Spleen (tissue), 11 donors: Measurements from ENCODE around the gene WNT16. TPM values are rescaled to one million over a fixed set of nuclear protein-coding genes. Genes with fewer than 3 reads are reported as not detected.
A peak's percentile ranks its signal among the peaks of the same experiment; 100 is the strongest.

Source experiments
- DNase-seq: peaks from one replicate; pipeline ENCODE4 v3.0.0-alpha.2; 2020
- H3K27ac ChIP-seq, 8 donors: fragments of 200-600 bp; sonication (generic) in 7 of 8; 1 replicate in 4 of 8; 2 replicates in 4 of 8; pipeline versions ENCODE4 v1.5.0 to v1.8.0; 2016 to 2021; ENCODE audit warnings: inconsistent platforms in 4 of 8, mild to moderate bottlenecking in 4 of 8, moderate library complexity in 1 of 8
- H3K27me3 ChIP-seq, 7 donors: fragments of 200-600 bp; sonication (generic) in 6 of 7; replicated peaks in 1 of 7; 1 replicate in 4 of 7; 2 replicates in 3 of 7; pipeline versions ENCODE4 v1.5.0 to v1.8.0; 2016 to 2021; ENCODE audit warnings: inconsistent platforms in 3 of 7, mild to moderate bottlenecking in 1 of 7
- H3K36me3 ChIP-seq, 6 donors: fragments of 200-600 bp; sonication (generic) in 5 of 6; 1 replicate in 4 of 6; 2 replicates in 2 of 6; pipeline versions ENCODE4 v1.5.0 to v1.8.0; 2016 to 2021; ENCODE audit warnings: inconsistent platforms in 2 of 6
- H3K4me1 ChIP-seq, 6 donors: fragments of 200-600 bp; sonication (generic) in 5 of 6; 1 replicate in 3 of 6; 2 replicates in 3 of 6; pipeline versions ENCODE4 v1.5.0 to v1.8.0; 2016 to 2021; ENCODE audit warnings: inconsistent platforms in 3 of 6
- H3K4me3 ChIP-seq, 8 donors: fragments of 200-600 bp; sonication (generic) in 7 of 8; 1 replicate in 4 of 8; 2 replicates in 4 of 8; pipeline versions ENCODE4 v1.5.0 to v1.8.0; 2016 to 2021; ENCODE audit warnings: inconsistent platforms in 4 of 8, mild to moderate bottlenecking in 4 of 8, moderate library complexity in 2 of 8
- H3K9me3 ChIP-seq, 8 donors: fragments of 200-600 bp; sonication (generic) in 7 of 8; 1 replicate in 4 of 8; 2 replicates in 4 of 8; pipeline versions ENCODE4 v1.5.0 to v1.8.0; 2016 to 2021; ENCODE audit warnings: inconsistent platforms in 4 of 8
- CTCF ChIP-seq, 11 experiments: fragments of 200-600 bp in 7 of 11; fragments of 450-650 bp in 4 of 11; sonication (generic) in 4 of 11; IDR thresholded peaks in 8 of 11; conservative IDR thresholded peaks in 3 of 11; 1 replicate in 7 of 11; 2 replicates in 4 of 11; pipeline versions ENCODE4 v1.4.0 to v1.8.0; 2016 to 2021; ENCODE audit warnings: antibody characterized with exemption in 11 of 11, inconsistent platforms in 4 of 11, mild to moderate bottlenecking in 1 of 11
- POLR2A ChIP-seq, 3 donors: fragments of 450-650 bp; IDR thresholded peaks; one replicate each; pipeline ENCODE4 v1.5.1; 2017; ENCODE audit warnings: antibody characterized with exemption in 3 of 3, mild to moderate bottlenecking in 1 of 3
- POLR2AphosphoS5 ChIP-seq, 3 donors: sonication (generic); formaldehyde crosslinking; IDR thresholded peaks; one replicate each; pipeline ENCODE4 v1.5.1; 2017; ENCODE audit warnings: antibody characterized with exemption in 3 of 3
- WGBS, 5 donors: extraction: QIAGEN DNeasy Blood & Tissue Kit in 3 of 5; methylation state at CpG; one replicate each; pipeline versions ENCODE4 v1.1.5 to v1.1.7; 2013 to 2018; 5-methylcytosine and 5-hydroxymethylcytosine counted together
- intact Hi-C: fragments of 100-400 bp; cut with DNase I; formaldehyde crosslinking; loops from one replicate; pipeline ENCODE4 v1.15.0; 2023; ENCODE audit warnings: low total_unique reads
- polyA plus RNA-seq, 3 donors: library from polyadenylated mRNA; stranded (reverse); fragments of 200-250 nt; gene quantifications; one replicate each; pipeline ENCODE4 v1.2.1, GENCODE V29; 2013
- total RNA-seq, 7 donors: library from RNA; depleted of rRNA in 3 of 7; stranded (reverse); fragments of >200 nt in 3 of 7; fragmentation: NEBNext Ultra II Directional in 4 of 7; extraction: Animal tissue kit (Norgen Biotek cat#: 25700) in 4 of 7; gene quantifications; one replicate each; pipeline versions ENCODE4 v1.1.0 to v1.2.1, GENCODE V29; 2016 to 2021
- donor health status: healthy with polysubstance abuse.
- donor health status: DM: no; HTN: no; CAD: no; lungs with moderate emphysema.
- donor health status: DM: no; HTN: no; CAD: no.
- donor health status: Bipolar disorder and iron deficiency.
- donor health status: healthy.
- donor health status: DM: no; HTN: no; CAD: no.
- donor health status: DM: yes; HTN: yes; CAD: no.

Gene WNT16
- total and polyA plus RNA-seq, 10 donors, result 0.33 to 3.2 (median 0.95) TPM

- H3K4me3 ChIP-seq, result no peak overlapping the region
- TF ChIP-seq CTCF (IDR thresholded peaks at IDR 0.05 in 8 of 11, conservative IDR thresholded peaks at IDR 0.05 in 3 of 11), result no peak
- no peak for TF ChIP-seq POLR2AphosphoS5 (IDR thresholded peaks at IDR 0.05)
- no peak for TF ChIP-seq POLR2A (IDR thresholded peaks at IDR 0.05)
- 81 to 89% (median 85%) methylated on average over 5 of the region's 5 CpGs for WGBS, 5 donors
- H3K4me1 ChIP-seq, result no peaks in the 10 kb centered on the region
- no peak overlapping the region for H3K27ac ChIP-seq
- peaks cover 0 to 97% (median 50%) of the 10 kb centered on the region in 6 donors for H3K36me3 ChIP-seq
- intact Hi-C loops, result no loop called here
- no peaks in the 10 kb centered on the region for H3K9me3 ChIP-seq
- H3K27me3 ChIP-seq, result no peaks in the 10 kb centered on the region
- DNase-seq, result no peak
Measured at GRCh38 chr7:121360564-121360963, 31.8 kb downstream of the WNT16 start.

GRCh38 chr7:121366852-121367431 lies 38.1 kb downstream of the WNT16 start:
- no peak for TF ChIP-seq POLR2AphosphoS5 (IDR thresholded peaks at IDR 0.05)
- peak; percentile 30 to 78 (median 71) for TF ChIP-seq CTCF (IDR thresholded peaks at IDR 0.05 in 8 of 11, conservative IDR thresholded peaks at IDR 0.05 in 3 of 11)
- intact Hi-C loops, result loop anchor here (2.0 kb wide), 1 partner anchor 180 kb away; no protein-coding TSS in a partner anchor

GRCh38 chr7:121369462-121369861 lies 40.7 kb downstream of the WNT16 start:
- 52 to 68% (median 65%) methylated on average over 2 of the region's 2 CpGs for WGBS, 5 donors
- no peak overlapping the region for H3K4me3 ChIP-seq
- no peaks in the 10 kb centered on the region for H3K9me3 ChIP-seq
- H3K27ac ChIP-seq, result peak overlapping the region in 7 of 8 donors; percentile 25 to 78 (median 40)
- no peak for DNase-seq
- peaks cover 0 to 29% (median 3%) of the 10 kb centered on the region in 6 donors for H3K36me3 ChIP-seq
- no peaks in the 10 kb centered on the region for H3K27me3 ChIP-seq
- peaks cover 5 to 84% (median 55%) of the 10 kb centered on the region in 6 donors for H3K4me1 ChIP-seq
- intact Hi-C loops, result no loop called here
- TF ChIP-seq POLR2A (IDR thresholded peaks at IDR 0.05) (no peak), POLR2AphosphoS5 (IDR thresholded peaks at IDR 0.05) (no peak), CTCF (IDR thresholded peaks at IDR 0.05 in 8 of 11, conservative IDR thresholded peaks at IDR 0.05 in 3 of 11) (no peak)

More at GRCh38 chr7:121366852-121367431, 38.1 kb downstream of the WNT16 start:
- Histone ChIP-seq H3K36me3 (peaks cover 0 to 53% (median 13%) of the 10 kb centered on the region in 6 donors), H3K27me3 (no peaks in the 10 kb centered on the region), H3K27ac (peak overlapping the region in 4 of 8 donors; percentile 4 to 34 (median 14)), H3K9me3 (no peaks in the 10 kb centered on the region), H3K4me3 (no peak overlapping the region), H3K4me1 (peaks cover 0 to 59% (median 37%) of the 10 kb centered on the region in 6 donors)
- no peak for DNase-seq
- 53 to 73% (median 60%) methylated on average over 2 of the region's 2 CpGs for WGBS, 5 donors

GRCh38 chr7:121371367-121371766 lies 42.6 kb downstream of the WNT16 start:
- Histone ChIP-seq H3K4me3 (no peak overlapping the region), H3K36me3 (peaks cover 0 to 38% (median 5%) of the 10 kb centered on the region in 6 donors), H3K9me3 (no peaks in the 10 kb centered on the region), H3K27ac (peak overlapping the region in 5 of 8 donors; percentile 73 to 81 (median 78)), H3K4me1 (peaks cover 5 to 99% (median 61%) of the 10 kb centered on the region in 6 donors), H3K27me3 (no peaks in the 10 kb centered on the region)
- TF ChIP-seq CTCF (IDR thresholded peaks at IDR 0.05 in 8 of 11, conservative IDR thresholded peaks at IDR 0.05 in 3 of 11), result no peak
- no peak for TF ChIP-seq POLR2A (IDR thresholded peaks at IDR 0.05)
- TF ChIP-seq POLR2AphosphoS5 (IDR thresholded peaks at IDR 0.05), result no peak
- WGBS, 5 donors, result 35 to 73% (median 65%) methylated on average over 1 of the region's 1 CpG
- DNase-seq, result no peak
- intact Hi-C loops, result no loop called here
